RKO (cell line): ENCODE measurements around the gene CYSRT1.

ENCODE experiments used
- DNase-seq: peaks from one replicate; pipeline ENCODE4 v3.0.0-alpha.2; 2016; ENCODE audit warnings: low spot score

The CYSRT1 gene

GRCh38 chr9:137212520-137212919 is 12.5 kb upstream of the CYSRT1 start:
- no peak for DNase-seq

- peak; percentile 62 for DNase-seq
Observed at GRCh38 chr9:137213160-137214060, 11.6 kb upstream of the CYSRT1 start.

DNA sequence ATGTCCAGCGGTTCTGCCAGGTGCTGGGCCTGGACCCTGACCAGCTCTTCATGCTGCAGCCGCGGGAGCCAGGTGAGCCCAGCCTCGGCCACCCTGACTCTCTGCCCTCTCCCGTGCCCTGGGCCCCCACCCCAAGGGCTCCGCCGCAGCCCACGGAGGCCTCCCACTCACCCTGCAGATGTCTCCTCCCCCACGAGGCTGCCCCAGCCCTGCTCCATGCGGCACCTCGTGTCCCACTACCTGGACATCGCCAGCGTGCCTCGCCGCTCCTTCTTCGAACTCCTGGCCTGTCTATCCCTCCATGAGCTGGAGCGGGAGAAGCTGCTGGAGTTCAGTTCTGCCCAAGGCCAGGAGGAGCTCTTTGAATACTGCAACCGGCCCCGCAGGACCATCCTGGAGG is 10.4 kb upstream of the CYSRT1 start:
- DNase-seq, result no peak

- DNase-seq, result no peak
Observed at GRCh38 chr9:137215196-137215986, 9.6 kb upstream of the CYSRT1 start.

GRCh38 chr9:137216188-137216965 is 8.6 kb upstream of the CYSRT1 start:
- DNase-seq, result no peak

- no peak for DNase-seq
Observed at GRCh38 chr9:137217276-137218211, 7.4 kb upstream of the CYSRT1 start.

GRCh38 chr9:137218212-137218753 is 6.7 kb upstream of the CYSRT1 start:
- no peak for DNase-seq

GRCh38 chr9:137218754-137219271 is 6.2 kb upstream of the CYSRT1 start:
- DNase-seq, result peak; percentile 85

DNA sequence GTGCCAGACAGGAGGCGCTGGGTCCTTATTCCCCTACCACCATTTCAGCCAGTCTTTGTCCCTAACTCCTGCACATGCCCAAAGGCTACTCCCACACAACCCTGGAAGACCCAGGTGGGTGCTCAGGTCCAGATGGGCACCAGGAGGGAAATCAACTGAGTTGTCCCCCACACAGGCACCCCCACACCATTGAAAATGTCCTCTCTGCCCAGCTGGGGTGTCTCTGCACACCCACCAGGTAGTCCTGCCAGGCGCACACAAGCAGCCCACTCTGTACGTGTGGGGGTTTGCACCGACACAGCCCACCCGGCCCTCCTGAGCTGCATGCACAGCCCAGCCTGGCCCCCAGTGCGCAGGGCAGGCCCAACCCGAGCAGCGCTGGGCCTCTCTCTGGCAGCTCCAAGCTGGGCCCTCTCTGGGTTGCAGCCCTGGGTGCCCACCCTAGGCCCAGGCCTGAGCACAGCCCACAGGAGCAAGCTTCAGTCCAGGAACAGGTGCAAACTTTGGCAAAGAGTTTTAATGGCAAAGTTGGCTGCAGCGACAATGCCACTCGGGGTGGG is 5.1 kb upstream of the CYSRT1 start:
- no peak for DNase-seq

DNA sequence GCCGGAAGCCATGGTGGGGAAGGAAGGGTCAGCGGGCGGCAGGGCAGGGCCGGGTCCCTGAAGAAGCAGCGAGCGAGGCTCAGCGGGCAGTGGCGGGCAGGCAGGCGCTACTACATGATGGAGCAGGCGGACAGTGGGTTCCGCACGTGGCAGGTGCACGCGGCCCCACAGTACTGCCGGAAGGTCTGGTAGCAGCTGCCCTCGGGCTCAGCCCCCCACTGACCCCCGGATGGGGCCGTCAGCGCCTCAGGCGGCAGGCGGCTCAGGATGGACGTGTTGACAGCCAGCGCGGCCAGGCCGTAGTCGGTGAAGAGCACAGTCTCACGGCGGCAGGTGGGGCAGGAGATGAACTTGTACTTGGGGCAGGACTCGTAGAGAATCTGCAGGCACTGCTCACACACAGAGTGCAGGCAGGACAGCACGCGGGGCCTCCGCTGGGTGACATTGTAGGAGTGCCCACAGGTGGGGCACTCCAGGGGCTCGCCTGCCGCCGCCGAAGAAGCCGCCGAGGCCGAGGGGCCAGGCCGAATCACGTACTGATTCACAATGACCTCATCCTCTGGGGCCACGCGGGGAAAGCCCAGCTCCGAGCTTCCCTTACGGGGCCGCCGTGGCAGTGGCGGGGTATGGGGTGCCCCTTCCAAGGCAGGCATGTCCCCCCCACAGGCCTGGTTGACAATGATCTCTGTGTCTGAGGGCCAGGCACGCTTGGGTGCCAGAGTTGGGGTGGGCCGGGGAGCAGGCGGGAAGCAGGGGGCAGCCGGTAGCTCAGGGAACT is 4.5 kb upstream of the CYSRT1 start:
- DNase-seq, result peak; percentile 59

DNA sequence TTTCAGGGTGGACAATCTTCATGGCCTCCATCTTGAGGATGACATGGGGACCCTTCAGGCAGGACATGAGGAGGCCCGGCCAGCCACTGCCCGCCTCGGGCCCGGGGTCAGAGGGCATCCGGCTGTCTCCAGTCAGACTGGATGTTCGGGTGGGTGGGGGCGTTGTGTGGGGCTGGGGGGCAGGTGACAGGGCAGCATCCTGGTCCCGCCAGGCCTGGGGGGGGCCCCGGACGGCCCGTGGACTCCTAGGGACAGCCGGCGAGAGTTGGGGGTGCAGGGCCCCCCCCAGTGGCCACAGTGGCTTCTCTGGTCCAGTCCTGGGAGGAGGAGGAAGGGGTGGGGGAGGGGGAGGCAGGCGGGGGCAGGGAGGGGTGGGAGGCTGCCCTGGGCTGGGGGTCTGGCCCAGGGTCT is 3.9 kb upstream of the CYSRT1 start:
- DNase-seq, result no peak

DNA sequence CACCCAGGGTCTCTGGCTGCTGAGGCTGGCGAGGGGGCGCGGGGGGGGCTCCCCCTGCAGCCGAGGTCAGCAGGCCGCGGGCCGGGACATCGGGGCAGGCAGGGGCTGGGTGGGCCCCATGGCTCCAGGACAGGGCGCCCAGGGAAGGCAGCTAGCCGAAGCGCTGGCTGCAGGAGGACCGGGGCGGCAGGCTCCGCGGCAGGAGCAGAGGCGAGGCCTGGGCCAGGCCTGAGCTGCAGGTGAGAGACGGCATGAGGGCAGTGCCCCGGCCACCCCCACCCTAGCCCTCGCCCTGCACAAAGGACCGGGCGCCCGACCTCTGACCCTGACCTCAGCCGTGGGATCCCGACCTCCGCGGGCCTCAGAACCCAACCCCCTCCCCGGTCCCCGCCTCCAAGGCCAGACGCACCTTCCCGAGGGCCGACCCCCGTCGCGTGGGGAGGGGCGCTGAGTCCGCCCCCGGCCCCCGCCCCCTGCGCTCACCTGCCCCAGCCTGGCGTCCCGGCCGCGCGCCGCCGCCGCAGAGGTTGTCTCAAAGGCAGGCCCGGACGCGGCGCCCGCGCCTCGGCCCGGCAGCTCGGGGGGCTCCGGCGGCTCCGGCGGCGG is 3.4 kb upstream of the CYSRT1 start:
- peak; percentile 56 for DNase-seq

DNA sequence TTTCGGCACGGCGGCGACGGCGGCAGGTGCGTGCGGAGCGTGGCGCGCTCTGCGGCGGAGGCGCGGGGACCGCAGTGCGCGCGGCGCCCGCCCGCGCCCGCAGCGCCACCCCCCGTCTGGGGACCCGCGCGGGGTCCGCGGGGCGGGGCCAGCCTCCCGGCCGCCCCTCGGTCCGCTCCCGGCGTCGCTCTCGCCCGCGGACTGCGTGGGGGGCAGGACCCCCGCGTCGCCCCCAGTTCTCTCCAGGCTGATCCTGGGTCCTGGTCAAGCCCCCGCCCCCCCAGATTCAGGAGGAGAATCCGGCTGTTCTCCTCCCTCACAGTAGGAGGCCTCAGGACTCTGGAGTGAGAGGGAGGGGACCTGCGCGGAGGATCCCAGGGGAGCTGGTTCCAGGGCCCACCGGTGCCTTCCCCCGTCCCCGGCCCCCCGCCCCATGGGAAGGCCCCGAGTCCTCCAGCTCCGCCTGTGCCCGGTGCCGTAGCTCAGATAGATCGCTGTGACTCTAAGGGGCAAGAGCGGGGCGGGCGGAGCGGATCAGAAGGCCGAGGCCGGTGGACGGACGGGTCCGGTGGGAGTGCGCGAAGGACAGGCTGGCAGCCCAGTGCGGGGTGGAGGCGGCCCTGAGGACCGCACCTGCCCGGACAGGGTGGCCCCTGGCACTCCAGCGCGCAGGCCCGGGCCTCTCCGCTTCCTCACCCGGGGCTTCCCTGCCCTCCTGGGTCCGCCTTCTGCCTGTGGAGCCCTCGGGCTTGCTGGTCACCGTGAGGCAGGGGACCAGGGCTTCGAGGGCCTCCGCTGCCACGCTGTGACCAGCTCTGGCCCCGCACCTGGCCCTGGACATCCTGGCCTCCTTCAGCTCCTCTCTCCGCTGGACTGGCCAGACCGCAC is 2.5 kb upstream of the CYSRT1 start, which contains the start of gene RNF208:
RNF208 (minus strand) TSS at position 51 of the 888 bp plus-strand sequence. CDS start 1,028 bp downstream, outside the sequence.
- peak; percentile 77 for DNase-seq

DNA sequence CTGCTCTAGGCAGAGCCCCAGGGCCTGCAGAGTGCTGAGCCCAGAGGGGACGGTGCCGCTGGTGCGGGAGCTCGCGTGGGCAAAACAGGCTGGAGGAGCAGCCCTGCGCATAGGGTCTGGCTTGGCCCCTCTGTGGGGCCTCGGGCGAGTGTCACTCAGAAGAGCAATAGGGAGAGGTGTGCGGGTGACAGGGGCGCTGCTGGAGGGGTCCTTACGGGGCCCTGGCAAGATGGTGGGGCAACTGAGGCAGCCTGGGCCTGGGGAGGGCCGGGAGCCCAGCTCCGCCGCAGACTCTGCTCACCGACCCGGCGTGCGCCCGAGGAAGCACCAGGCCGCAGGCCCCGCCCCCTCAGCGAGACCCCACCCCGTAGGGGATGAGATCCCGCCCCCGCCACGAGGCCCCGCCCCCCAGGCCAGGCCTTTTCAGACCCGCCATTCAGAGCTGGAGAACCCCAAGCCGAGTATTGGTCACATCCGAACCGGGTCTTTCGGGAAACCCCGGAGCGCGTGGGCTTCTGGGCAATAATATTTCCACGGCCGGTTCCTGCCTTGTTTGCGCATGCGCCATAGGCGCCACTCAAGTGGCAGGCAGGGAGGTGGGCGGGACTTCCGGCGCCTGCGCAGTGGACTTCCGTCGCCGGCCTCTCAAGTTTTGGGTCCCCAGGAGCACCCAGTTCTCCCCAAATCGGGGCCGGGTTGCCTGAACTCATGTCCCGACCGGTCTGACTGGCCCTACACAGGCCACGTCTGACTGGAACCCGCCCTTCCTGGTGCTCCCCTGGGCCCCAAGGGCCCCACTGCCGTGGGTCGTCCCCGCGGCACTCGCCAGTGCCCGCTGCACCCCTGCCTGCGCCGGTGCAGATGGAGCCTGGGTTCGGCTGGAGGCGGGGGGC is 1.6 kb upstream of the CYSRT1 start:
- DNase-seq, result peak; percentile 100

DNA sequence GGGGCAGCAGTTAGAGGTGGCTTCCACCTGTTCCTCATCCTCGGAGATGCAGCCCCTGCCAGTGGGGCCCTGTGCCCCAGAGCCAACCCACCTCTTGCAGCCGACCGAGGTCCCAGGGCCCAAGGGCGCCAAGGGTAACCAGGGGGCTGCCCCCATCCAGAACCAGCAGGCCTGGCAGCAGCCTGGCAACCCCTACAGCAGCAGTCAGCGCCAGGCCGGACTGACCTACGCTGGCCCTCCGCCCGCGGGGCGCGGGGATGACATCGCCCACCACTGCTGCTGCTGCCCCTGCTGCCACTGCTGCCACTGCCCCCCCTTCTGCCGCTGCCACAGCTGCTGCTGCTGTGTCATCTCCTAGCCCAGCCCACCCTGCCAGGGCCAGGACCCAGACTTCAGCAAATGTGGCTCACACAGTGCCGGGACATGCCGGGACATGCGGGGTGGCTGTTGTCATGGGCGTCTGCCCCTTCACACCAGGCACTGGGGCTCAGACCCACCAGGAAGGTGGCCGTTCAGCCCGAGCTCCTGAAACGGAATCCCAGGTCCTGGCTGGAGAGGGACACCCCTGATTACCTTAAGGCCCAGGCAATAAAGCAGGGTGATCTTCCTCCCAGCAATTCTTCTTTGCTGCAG is 841 bp downstream of the CYSRT1 start:
- no peak for DNase-seq

GRCh38 chr9:137226338-137227053 is 1.5 kb downstream of the CYSRT1 start:
- no peak for DNase-seq
